ENCODE results near the gene ECE2.
"Not testable (repeated sequence)": the region's sequence is repeated elsewhere in the genome, so short reads cannot be mapped to it uniquely, and the experiment has no call there.

ECE2 gene

GRCh38 chr3:184337399-184337714 is 61.5 kb downstream of the ECE2 start, which contains the start of gene FAM131A:
TSS of gene FAM131A (plus strand) at chr3:184337600. CDS start at chr3:184337631, 31 bp downstream.
- DNase-seq = no peak

- no peak for DNase-seq
Observed at GRCh38 chr3:184337981-184338380, 62.2 kb downstream of the ECE2 start.

GRCh38 chr3:184338511-184338945 is 62.7 kb downstream of the ECE2 start:
- no peak for DNase-seq

GRCh38 chr3:184339001-184339400 is 63.2 kb downstream of the ECE2 start:
- DNase-seq = no peak

- not testable (repeated sequence) for DNase-seq
Observed at GRCh38 chr3:184339451-184340135, 63.8 kb downstream of the ECE2 start.

GRCh38 chr3:184341925-184342324 is 66.1 kb downstream of the ECE2 start:
- DNase-seq = no peak
